Inferior parietal cortex (tissue), 1 donor: ENCODE results near the gene AURKA.
A peak's percentile ranks its signal among the peaks of the same experiment; 100 is the strongest.
"Not testable (repeated sequence)": the region's sequence is repeated elsewhere in the genome, so short reads cannot be mapped to it uniquely, and the experiment has no call there.

ENCODE experiments used
- DNase-seq: peaks from one replicate; pipeline ENCODE4 v3.0.0-alpha.2; 2016; ENCODE audit errors: extremely low spot score

AURKA gene

DNA sequence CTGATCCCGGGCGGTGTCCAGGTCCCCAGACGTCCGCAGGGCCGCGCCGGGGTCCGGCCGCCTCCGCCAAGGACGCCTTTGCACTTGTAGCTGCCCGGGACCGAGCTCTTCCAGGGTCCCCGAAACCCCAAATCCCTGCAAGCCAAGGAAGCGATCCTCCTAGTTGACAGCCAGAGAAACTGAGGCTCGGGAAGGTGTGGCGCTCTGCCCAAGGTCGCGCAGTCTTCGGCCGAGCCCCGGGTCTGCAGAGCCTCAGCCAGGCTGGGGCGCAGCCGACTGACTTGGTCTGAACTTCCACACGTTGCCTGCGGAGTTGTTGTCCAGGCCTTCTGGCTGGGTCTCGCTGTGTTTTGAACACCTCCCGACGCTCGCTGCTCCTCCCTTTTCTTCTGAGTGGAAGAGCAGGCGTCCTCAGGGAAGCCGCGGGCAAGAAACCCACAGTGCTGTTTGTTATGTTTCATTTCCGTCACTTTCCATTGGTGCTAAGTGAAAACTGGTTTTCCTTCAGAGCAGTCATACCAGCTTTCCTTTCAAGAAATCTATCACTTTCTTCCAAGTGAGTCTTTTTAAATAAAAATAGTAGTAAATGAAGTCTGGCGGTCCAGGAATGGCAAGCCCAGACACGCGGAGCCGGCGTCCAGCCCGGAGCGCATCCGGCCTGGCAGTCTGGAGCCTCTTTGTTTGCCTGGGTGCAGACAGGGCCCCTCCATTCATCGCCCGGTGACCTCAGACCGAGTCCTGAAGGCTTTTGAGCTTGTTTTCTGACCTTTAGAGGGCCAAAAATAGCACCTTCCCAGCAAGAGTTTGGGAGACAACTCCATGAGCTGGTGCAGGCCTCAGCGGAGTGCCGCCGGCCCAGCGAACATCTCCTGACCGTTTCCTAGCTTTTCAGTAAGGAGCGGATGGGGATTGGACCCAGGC, 32.5 kb downstream of the AURKA start:
- DNase-seq, result no peak

DNA sequence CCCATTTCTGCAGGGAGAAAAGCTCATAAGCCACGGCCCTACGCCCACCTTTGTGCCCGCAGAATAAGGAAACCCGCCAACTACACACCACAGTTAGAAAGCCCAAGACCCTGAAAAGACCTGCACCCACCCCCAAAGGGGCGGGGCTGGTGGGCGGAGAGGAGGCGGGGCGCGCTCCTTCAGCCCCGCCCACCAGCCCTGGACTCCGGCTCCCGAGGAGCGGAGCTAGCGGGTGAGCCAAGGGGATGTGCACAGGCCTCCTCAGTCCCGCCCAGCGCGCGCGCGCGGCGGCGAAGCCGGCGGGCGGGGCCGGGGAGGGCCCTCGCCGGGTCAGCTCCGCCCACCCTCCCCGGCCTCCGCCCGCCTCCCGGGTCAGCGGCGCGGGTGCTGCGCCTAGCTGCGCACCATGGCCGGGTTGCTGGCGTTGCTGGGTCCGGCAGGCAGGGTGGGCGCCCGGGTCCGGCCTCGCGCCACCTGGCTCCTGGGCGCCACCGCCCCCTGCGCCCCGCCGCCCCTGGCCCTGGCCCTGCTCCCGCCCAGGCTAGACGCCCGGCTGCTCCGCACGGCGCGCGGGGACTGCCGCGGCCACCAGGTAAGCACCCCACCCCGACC, 33.3 kb downstream of the AURKA start, which contains the start of gene FAM210B:
Gene FAM210B, plus strand, starts transcription at position 375 of the 612 bp plus-strand sequence. Its CDS starts 32 bp downstream, at position 407.
- peak; percentile 89 for DNase-seq

DNA sequence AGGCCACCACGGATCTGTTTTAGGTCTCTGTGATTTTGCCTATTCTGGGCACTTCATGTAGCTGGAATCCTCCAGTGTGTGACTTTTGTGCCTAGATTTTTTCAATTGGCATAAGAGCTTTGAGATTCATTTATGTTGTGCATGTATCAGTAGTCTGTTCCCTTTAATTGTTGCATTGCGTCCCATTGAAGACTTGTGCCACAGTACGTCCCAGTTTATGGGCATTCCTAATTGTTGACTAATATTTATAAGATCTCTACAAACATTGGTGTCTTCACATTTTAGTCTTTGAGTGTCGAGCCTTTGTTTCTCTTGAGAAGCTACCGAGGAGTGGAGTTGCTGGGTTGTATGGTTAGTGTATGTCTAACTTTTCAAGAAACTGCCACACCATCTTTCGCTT, 33.9 kb downstream of the AURKA start:
- DNase-seq, result no peak

DNA sequence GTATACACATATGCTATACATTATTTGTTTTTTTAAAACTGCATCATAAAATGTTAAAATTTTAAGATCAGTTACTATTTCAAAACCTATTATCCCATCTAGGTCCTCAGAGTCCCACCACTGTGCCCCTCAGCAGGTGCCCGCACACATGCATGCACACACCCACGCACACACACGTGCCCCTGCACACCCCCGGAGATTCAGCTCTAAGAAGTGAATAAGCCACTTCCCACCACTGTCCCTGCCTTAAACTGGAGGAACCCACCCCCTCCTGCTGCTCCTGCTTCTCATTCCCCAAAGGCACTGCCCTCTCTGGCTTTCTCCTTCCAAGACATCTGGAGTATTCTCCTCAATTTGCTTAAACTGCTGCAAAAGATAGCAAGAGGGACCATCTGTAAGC, 38.7 kb downstream of the AURKA start:
- no peak for DNase-seq

DNA sequence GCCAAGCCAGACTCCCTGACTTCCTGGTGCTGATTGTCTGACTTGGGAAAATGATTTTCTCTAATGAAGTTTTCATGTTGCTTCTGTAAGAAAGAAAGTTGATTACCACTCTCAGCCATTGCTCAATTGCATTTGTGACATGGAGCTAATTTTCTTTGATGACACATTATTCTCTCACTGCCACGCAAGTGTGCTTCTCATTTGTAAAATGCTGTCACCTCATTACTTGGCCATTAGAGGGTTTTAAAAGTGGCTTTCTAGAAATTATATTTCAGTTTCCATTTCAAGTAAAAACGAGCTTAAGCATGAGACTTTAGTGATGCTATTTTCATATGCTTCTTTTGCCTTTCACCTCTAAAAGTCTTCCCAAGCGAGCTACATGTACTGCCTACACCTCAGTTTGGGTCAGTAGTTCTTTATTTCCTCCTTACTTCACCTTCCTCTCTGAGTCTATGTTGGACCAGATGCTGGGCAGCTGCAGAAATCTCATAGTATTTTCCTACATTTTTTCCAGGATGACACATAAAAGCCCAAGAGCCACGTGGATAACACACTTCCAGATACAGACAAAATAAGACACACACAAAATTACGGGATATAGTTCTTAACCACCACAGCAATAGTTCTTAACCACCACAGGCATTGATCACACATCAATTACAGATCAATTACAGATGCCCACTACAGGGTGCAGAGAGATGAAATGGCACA, 39.5 kb downstream of the AURKA start:
- no peak for DNase-seq

DNA sequence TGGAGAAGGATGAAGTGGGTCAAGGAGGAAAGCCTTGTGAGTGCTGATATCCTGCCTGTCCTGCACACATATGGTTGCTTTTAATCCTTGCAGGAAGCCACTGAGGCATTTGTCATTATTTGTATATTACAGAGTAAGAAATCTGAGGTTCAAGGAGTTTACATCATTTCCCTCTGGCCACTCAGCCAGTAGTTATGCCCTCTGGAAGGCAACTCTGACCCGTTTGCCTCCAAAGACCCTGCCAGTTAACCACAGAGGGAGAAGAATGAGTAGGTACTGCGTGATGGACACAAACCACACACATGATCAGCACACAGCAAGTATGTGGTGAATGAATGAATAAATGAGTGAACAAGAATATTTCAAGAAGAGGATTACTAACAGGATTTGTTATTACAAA, 41.2 kb downstream of the AURKA start:
- DNase-seq, result no peak

DNA sequence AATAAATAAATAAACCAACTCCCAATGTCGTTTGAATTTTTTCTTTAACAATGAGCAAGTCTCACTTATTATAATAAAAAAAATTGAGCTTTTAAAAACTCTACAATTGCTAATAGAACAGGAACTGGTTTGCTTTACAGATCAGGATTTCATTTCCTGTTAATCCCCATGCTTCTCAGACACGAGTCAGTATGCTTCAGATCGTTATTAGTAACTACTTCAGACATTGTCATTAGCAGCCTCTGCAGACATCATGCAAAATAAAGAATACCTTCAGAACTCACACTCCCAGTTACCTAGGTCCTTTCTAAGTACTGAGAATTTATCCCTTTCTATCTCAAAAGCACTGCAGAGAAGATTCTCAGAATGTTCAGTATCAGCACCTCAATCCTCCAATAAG, 43.3 kb downstream of the AURKA start:
- no peak for DNase-seq

DNA sequence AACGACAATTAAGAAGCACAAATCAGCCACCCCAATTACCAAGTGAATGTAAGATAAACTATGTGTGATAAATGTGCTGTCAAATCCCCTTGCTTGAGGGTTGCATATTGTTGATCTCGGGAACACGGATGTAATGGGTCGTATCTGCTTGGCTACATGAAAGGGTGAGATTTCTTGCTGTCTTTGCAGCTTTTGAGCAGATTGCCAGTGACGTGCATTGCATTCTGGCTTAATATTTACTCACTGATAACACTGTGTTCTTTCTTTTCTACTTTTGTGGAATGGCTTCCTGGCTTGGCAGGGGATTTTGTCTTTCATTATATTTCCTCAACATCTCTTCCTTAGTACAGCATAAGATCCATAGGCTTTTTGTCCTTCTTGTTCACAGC, 43.7 kb downstream of the AURKA start:
- no peak for DNase-seq

DNA sequence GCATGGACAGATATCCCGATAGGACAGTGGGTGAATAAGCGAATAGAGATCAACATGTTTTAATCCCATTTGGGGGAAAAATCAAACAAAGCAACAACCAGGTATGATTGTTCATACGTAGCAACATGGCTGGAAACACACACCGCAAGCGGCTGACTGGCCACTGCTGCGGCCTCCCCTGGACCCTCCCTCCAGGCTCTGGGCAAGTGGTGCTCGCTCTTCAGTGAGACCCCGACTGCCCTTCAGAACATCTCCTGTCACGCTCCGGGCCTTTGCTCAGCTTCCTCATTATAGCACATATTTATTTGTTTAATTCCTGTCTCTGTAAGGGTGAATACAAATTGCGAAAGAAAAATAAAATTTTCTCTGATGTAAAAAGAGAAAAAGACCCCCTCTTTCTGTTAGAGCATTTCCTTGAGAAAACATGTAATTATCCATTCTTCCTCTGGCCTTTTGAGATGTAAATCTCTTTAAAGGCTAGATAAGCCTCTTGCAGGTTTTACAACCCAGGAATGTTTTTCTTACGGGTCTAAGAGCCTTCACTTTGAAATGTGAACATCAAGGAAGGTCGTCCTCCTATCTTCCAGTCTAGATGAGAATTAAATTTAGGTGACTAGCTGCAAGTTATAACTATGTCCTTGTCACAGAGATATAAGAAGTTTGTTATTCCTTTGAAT, 44.2 kb downstream of the AURKA start:
- no peak for DNase-seq

DNA sequence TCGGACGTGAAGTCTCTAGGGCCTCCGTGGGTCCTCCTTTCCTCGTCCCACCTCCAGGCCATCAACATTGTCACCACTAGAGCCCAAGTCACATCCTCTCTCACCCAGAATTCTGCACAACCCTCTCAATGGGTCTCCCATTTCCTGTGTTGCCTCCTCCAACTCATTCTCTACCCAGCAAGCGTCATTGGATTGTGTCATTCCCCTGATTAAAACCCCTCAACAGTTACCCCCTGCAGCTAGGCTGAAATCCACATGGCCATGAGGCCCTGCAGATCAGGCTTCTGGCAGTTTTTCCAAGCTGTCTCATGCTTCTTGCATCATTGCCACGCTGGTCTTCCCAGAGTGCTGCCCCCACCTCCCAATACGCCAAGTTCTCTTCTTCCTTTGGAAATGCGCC, 46.1 kb downstream of the AURKA start:
- no peak for DNase-seq

DNA sequence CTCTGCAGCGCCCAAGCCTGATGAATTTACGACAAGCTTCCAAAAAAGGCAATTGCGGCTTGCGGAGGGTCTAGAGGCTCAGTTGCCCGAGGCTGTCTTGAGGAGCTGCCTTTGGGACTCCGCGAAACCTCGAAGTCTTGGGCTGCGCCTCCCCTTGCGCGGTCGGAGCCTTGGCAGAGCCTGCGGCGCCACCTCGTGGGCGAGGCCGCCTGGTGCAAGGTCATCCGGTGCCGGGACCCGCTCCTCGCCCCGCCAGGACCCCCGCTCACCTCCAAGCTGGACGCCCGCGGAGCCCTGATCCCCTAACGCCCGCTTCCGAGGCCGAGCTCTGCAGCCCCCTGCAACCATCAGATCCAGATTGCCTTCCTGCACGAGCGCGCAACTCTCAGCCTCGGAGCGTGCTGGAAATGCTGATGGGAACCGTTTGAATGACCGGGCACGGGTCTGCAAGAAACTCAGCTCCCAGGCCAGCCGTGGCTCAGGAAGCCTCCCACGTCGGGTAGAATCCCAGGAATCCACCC, 48.1 kb downstream of the AURKA start:
- peak; percentile 51 for DNase-seq

DNA sequence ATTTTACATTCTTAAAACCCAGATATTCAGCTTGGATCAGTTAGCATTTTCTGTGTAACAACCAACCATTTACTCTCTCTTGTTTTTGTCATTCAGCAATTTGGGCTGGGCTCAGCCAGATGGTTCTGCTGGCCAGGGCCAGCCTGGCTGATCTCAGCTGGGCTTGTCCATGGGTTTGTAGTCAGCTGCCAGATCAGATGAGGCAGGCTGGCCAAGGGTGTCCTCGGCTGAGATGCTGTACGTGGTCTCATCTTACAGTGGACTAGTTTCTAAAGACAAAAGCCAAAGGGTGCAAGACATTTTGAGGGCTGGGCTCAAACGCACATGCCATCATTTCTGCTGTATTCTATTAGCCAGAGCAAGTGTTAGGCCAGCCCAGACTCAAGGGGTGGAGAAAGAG, 49.2 kb downstream of the AURKA start:
- no peak for DNase-seq

DNA sequence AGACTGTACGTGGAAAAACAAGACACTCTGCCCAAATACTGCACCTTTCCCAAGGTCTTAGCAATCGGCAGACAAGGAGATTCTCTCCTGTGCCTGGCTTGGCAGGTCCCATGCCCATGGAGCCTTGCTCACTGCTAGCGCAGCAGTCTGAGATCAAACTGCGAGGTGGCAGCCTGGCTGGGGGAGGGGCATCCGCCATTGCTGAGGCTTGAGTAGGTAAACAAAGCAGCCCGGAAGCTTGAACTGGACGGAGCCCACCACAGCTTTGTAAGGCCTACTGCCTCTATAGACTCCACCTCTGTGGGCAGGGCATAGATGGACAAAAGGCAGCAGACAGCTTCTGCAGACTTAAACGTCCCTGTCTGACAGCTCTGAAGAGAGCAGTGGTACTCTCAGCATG, 55.3 kb downstream of the AURKA start:
- not testable (repeated sequence) for DNase-seq

DNA sequence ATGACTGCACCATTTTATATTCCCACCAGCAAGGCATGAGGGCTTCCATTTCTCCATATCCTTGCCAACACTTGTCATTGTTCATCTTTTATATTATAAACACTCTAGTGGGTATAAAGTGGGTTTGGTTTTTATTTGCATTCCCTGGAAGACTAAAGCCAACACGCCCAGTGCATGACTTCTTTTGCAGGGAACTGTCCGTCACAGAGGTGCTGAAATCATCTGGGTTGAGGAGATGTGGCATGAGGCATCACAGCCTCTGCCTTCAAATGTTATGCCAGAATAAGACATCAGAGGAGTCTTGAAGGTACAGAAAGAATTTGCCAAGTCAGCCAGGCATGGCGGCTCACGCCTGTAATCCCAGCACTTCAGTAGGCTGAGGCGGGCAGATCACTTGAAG, 63.2 kb downstream of the AURKA start:
- DNase-seq, result no peak

DNA sequence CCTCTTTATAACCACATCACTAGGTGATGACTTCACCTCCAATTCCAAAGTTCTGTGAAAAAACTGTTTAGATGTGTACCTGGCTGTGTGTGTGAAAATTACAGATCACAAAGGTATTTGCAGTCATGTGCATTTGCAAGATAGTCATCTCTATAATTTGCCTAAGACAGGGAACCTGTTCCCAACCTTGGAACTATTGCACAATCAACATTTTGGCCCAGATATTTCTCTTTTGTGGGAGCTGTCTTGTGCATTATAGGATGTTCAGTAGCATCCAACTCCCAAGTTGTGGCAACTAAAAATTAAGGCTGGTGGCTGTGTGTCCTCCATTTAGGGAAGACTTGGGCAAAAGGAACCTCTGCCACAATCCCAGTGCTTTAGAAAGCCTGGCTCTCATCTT, 67.2 kb downstream of the AURKA start:
- no peak for DNase-seq

DNA sequence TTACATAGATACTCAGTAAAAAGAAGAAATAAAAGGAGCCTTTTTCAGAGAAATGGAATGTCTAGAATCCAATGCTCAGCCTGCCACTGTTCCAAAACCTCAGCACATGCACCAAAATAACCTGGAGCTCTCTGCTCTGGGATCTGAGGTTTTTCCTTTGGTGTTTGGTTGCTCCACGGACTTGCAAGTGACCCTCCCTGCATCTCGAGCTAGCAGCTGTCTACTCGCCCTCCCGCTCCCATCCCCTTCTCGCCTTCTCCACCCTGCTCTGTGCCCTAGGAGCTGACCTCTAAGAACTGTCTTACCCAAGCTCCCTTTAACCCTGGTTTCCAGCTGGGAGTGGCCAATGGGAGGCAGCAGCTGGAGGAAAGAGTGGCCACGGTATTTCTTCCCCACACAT, 68.4 kb downstream of the AURKA start:
- no peak for DNase-seq

DNA sequence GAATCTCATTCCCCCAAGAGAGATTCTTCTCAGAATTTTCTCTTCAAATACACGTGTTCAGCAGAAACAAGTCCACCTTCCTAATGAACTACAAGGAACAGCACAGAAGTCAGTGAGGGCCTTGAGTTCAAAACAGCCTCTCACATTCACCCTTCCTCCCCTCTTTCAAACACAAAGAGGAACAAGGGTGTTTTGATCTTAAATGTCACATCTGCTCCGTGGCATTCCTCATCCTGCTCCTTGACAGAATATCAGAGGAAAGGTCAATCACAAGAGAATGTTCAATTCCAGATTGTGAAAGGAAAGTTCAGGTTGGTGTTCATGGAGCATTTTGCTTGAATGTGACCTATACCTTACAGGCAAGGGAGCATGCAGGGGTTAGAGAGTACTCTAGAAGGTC, 68.8 kb downstream of the AURKA start:
- DNase-seq, result no peak

DNA sequence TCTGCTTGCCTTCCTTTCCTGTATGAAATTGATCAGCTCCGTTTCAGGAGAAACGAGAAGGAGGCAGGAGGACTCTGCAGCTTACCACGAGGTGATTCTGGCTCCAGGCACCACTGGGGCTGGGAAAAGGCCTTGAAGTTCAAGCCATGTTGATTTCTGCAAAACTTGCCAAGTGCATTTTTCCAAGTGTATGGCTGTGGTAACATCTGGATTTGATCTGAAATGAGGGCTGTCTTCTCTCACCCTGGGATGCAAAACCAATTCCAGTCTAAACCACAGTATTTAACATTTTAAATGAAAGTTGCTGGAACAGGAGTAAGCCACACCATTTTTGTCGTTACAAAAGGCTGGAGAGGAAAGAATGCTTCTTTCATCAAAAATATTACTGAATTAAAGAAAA, 69.3 kb downstream of the AURKA start:
- no peak for DNase-seq
